OCI-LY7 (cell line): Measurements from ENCODE around the gene TRIM72. TPM values are rescaled to one million over a fixed set of nuclear protein-coding genes. Genes with fewer than 3 reads are reported as not detected.

Experiments
- BruUV-seq: library from RNA; stranded (reverse); fragments of 400-500 nt; replicated peaks from 2 replicates; lab custom pipeline; 2021; lab: Mats Ljungman, UMichigan
- CTCF ChIA-PET: fragments of 300-600 bp; sonication (Branson Sonifier 250); formaldehyde crosslinking; loops from one replicate; lab custom pipeline; 2022; ENCODE audit warnings: antibody characterized with exemption; ENCODE audit not compliant: unreplicated experiment; lab: Charles Lee
- POLR2A ChIA-PET: fragments of 300-600 bp; sonication (Branson Sonifier 250); formaldehyde crosslinking; loops from one replicate; lab custom pipeline; 2022; ENCODE audit warnings: antibody characterized with exemption; lab: Charles Lee
- DNase-seq: peaks from one replicate; pipeline ENCODE4 v3.0.0-alpha.2; 2015; ENCODE audit warnings: low spot score
- H2AFZ ChIP-seq: fragments of 200-600 bp; sonication (generic), shearing (Covaris generic); 2 replicates; pipeline ENCODE4 v1.6.1; 2014; ENCODE audit warnings: mild to moderate bottlenecking, antibody characterized with exemption, low read length, moderate library complexity
- H3K27ac ChIP-seq: fragments of 200-600 bp; sonication (generic); 2 replicates; pipeline ENCODE4 v1.5.1; 2014; ENCODE audit warnings: mixed run types, low read depth, mild to moderate bottlenecking, moderate library complexity, low read length, inconsistent platforms; ENCODE audit not compliant: poor library complexity, severe bottlenecking
- H3K36me3 ChIP-seq: fragments of 200-600 bp; sonication (generic); 2 replicates; pipeline ENCODE4 v1.6.1; 2014; ENCODE audit warnings: mild to moderate bottlenecking, antibody characterized with exemption, low read length, moderate library complexity, mixed read lengths; ENCODE audit not compliant: insufficient read depth
- H3K4me1 ChIP-seq: fragments of 200-600 bp; sonication (generic); 2 replicates; pipeline ENCODE4 v1.5.1; 2014; ENCODE audit warnings: mild to moderate bottlenecking, low read length; ENCODE audit not compliant: insufficient read depth, poor library complexity, severe bottlenecking
- H3K4me2 ChIP-seq: fragments of 200-600 bp; sonication (generic); 2 replicates; pipeline ENCODE4 v1.6.1; 2014; ENCODE audit warnings: mild to moderate bottlenecking, low read length
- H3K4me3 ChIP-seq: fragments of 200-600 bp; sonication (generic); 2 replicates; pipeline ENCODE4 v1.5.1; 2014; ENCODE audit warnings: mild to moderate bottlenecking, low read depth, low read length; ENCODE audit not compliant: poor library complexity, severe bottlenecking
- H3K79me2 ChIP-seq: fragments of 200-600 bp; sonication (generic); 2 replicates; pipeline ENCODE4 v1.6.1; 2016; ENCODE audit warnings: low read depth, mild to moderate bottlenecking, low read length, moderate library complexity, mixed read lengths; ENCODE audit not compliant: insufficient read depth
- H3K9me2 ChIP-seq: fragments of 200-600 bp; sonication (generic); 2 replicates; pipeline ENCODE4 v1.6.1; 2016; ENCODE audit warnings: mild to moderate bottlenecking, low read length, mixed read lengths; ENCODE audit not compliant: insufficient read depth
- H3K9me3 ChIP-seq: fragments of 200-600 bp; sonication (generic); 2 replicates; pipeline ENCODE4 v1.6.1; 2014; ENCODE audit warnings: mild to moderate bottlenecking, mixed run types, low read length, mixed read lengths
- H4K20me1 ChIP-seq: fragments of 200-600 bp; sonication (generic); 2 replicates; pipeline ENCODE4 v1.6.1; 2014; ENCODE audit warnings: mild to moderate bottlenecking, antibody characterized with exemption, low read length, moderate library complexity, mixed read lengths; ENCODE audit not compliant: insufficient read depth
- EZH2phosphoT487 ChIP-seq: fragments of 200-600 bp; sonication (generic); IDR thresholded peaks from 2 replicates; pipeline ENCODE4 v1.6.1; 2018; ENCODE audit warnings: low read depth, borderline replicate concordance, mild to moderate bottlenecking, mixed run types, antibody characterized with exemption, low read length, moderate library complexity, mixed read lengths
- intact Hi-C: fragments of 100-400 bp; cut with micrococcal nuclease; formaldehyde crosslinking; loops from one replicate; pipeline ENCODE4 v1.10.0; 2022; ENCODE audit not compliant: unreplicated experiment
- total RNA-seq, 2 experiments: library from RNA; depleted of rRNA in 1 of 2; stranded (reverse); fragments of >200 nt in 1 of 2; shearing (Covaris generic) in 1 of 2; gene quantifications; 2 replicates each; pipeline ENCODE4 v1.2.3, GENCODE V29; 2014 to 2022
- TF ChIP-seq, protein P1 (sequence below): fragments of 200-600 bp; sonication (generic); conservative IDR thresholded peaks from 2 replicates; pipeline ENCODE4 v1.5.1; 2014; ENCODE audit warnings: mild to moderate bottlenecking, antibody characterized with exemption, low read length, moderate library complexity, mixed read lengths

Gene TRIM72
- total RNA-seq, 2 experiments from 2014 or later: 0.13 to 1.1 TPM

DNA sequence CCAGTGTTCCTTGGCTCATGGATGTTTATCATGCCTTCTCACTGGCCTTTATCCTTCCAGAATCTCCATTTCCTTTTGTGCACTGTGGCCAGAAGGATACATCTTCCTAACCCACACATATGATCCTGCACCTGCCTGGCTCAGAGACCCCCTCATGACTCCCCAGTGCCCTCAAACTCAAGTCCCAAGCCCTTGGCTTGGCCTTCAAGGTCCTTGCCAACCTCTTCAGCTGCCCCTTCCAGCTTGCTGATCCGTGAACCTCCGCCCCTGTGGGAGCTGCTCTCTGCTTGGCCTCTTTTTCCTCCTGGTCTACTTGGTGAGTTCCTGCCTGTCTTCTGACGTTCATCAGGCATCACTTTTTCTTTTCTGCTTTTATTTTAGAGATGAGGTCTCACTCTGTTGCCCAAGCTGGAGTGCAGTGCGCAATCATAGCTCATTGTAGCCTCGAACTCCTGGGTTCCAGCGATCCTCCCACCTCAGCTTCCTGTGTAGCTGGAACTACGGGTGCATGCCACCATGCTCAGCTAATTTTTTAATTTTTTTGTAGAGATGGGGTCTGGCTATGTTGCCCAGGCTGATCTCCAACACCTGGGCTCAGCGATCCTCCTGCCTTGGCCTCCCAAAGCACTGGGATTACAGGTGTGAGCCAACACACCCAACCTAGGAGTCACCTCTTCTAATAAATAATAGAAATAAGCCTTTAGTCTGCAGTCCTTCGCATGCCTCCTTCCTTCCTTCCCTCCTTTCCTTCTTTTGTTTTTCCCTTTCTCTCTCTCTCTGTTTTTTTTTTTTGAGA is 8.8 kb upstream of the TRIM72 start:
- Histone ChIP-seq H3K79me2 (no peaks in the 10 kb centered on the region), H3K27ac (no peak overlapping the region), H3K4me2 (no peak overlapping the region), H4K20me1 (no peaks in the 10 kb centered on the region), H3K9me2 (no peaks in the 10 kb centered on the region), H3K4me3 (no peak overlapping the region), H3K36me3 (no peaks in the 10 kb centered on the region; the same call in 1 of the 2 replicates), H2AFZ (no peak overlapping the region), H3K4me1 (peaks cover 44% of the 10 kb centered on the region), H3K9me3 (no peaks in the 10 kb centered on the region)
- DNase-seq: no peak
- intact Hi-C loops: no loop called here
- POLR2A ChIA-PET: interaction anchor here (0.7 kb wide), 1 partner anchor 11 kb away, joined by 4 read pairs; no protein-coding TSS in a partner anchor
- CTCF ChIA-PET: no interaction called here
- TF ChIP-seq, protein P1, sequence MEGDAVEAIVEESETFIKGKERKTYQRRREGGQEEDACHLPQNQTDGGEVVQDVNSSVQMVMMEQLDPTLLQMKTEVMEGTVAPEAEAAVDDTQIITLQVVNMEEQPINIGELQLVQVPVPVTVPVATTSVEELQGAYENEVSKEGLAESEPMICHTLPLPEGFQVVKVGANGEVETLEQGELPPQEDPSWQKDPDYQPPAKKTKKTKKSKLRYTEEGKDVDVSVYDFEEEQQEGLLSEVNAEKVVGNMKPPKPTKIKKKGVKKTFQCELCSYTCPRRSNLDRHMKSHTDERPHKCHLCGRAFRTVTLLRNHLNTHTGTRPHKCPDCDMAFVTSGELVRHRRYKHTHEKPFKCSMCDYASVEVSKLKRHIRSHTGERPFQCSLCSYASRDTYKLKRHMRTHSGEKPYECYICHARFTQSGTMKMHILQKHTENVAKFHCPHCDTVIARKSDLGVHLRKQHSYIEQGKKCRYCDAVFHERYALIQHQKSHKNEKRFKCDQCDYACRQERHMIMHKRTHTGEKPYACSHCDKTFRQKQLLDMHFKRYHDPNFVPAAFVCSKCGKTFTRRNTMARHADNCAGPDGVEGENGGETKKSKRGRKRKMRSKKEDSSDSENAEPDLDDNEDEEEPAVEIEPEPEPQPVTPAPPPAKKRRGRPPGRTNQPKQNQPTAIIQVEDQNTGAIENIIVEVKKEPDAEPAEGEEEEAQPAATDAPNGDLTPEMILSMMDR: no peak
- no peak for TF ChIP-seq EZH2phosphoT487
- BruUV-seq: no TSS peak

DNA sequence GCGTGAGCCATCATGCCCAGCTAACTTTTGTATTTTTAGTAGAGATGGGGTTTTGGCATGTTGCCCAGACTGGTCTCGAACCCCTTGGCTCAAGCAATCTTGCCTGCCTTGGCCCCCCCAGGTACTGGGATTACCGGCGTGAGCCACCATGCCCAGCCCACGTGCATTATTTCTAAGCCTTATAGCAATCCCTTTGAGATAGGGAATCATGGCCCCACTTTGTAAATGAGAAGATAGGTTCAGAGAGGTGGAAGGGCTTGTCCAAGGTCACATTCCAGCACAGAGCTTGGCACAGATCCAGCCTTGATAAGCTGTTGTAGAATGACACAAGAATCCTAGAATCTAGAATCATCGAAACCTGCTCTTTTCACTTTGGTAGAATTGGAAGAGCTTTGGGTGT is 7.1 kb upstream of the TRIM72 start:
- Histone ChIP-seq H3K4me2 (no peak overlapping the region), H4K20me1 (no peaks in the 10 kb centered on the region), H3K4me1 (peaks cover 27% of the 10 kb centered on the region), H3K79me2 (no peaks in the 10 kb centered on the region), H3K4me3 (no peak overlapping the region), H2AFZ (no peak overlapping the region), H3K27ac (no peak overlapping the region), H3K36me3 (no peaks in the 10 kb centered on the region), H3K9me3 (no peaks in the 10 kb centered on the region), H3K9me2 (no peaks in the 10 kb centered on the region)
- POLR2A ChIA-PET: interaction anchor here (0.6 kb wide), 1 partner anchor 12 kb away, joined by 3 read pairs; no protein-coding TSS in a partner anchor
- CTCF ChIA-PET: no interaction called here
- no peak for DNase-seq
- BruUV-seq: no TSS peak
- no peak for TF ChIP-seq EZH2phosphoT487
- TF ChIP-seq, protein P1: no peak
- intact Hi-C loops: no loop called here

DNA sequence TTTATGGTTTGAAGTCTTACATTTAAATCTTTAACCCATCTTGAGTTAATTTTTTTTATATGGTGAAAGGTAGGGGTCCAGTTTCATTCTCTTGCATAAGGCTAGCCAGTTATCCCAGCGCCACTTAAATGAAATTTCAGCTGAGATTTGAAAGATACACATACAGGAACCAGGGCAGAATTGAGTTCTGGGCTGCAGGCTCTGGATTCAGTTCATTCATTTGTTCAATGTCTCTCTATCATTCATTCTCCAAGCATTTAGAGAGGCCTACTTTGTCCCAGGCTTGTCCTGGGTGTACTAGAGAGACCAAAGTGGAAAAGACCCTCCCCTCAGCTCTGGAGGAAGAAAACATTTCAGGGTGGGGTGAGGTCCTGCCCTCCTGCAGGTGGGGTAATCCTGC is 577 bp upstream of the TRIM72 start:
- no peaks in the 10 kb centered on the region for H3K79me2 ChIP-seq
- H3K9me3 ChIP-seq: no peaks in the 10 kb centered on the region
- intact Hi-C loops: no loop called here
- H3K9me2 ChIP-seq: no peaks in the 10 kb centered on the region
- no peaks in the 10 kb centered on the region for H3K36me3 ChIP-seq
- no peaks in the 10 kb centered on the region for H4K20me1 ChIP-seq
- no peak overlapping the region for H3K4me3 ChIP-seq
- H3K4me1 ChIP-seq: peaks cover 9% of the 10 kb centered on the region
- no peak overlapping the region for H2AFZ ChIP-seq
- CTCF ChIA-PET: interaction anchor here (1.0 kb wide), 1 partner anchor 11 kb away, joined by 3 read pairs; the partner anchor contains the start of gene PYCARD
- no peak overlapping the region for H3K27ac ChIP-seq
- H3K4me2 ChIP-seq: no peak overlapping the region
- TF ChIP-seq EZH2phosphoT487: no peak
- TF ChIP-seq, protein P1: no peak
- BruUV-seq: no TSS peak
- POLR2A ChIA-PET: interaction anchor here (0.6 to 1.3 kb wide), 3 partner anchors 9 to 681 kb away, joined by 3 to 4 read pairs (median 3); no protein-coding TSS in a partner anchor
- DNase-seq: no peak
